Superior temporal gyrus (tissue), 1 donor: Measurements from ENCODE around the gene NLRC3.

ENCODE experiments used
- DNase-seq: peaks from one replicate; pipeline ENCODE4 v3.0.0-alpha.2; 2016; ENCODE audit errors: extremely low spot score

NLRC3 gene

GRCh38 chr16:3548445-3548844, 28.8 kb downstream of the NLRC3 start:
- DNase-seq: no peak

GRCh38 chr16:3546986-3547682, 30.1 kb downstream of the NLRC3 start:
- DNase-seq: no peak

GRCh38 chr16:3542601-3543373, 34.4 kb downstream of the NLRC3 start:
- no peak for DNase-seq

GRCh38 chr16:3541527-3542155, 35.6 kb downstream of the NLRC3 start:
- no peak for DNase-seq

GRCh38 chr16:3538222-3538621, 39.0 kb downstream of the NLRC3 start:
- DNase-seq: no peak

GRCh38 chr16:3536851-3537250, 40.4 kb downstream of the NLRC3 start:
- no peak for DNase-seq

GRCh38 chr16:3536271-3536731, 40.9 kb downstream of the NLRC3 start:
- DNase-seq: no peak

GRCh38 chr16:3534126-3534525, 43.1 kb downstream of the NLRC3 start:
- DNase-seq: no peak

GRCh38 chr16:3532741-3533140, 44.5 kb downstream of the NLRC3 start:
- no peak for DNase-seq

- no peak for DNase-seq
Measured at GRCh38 chr16:3530371-3530914, 46.8 kb downstream of the NLRC3 start.

GRCh38 chr16:3529175-3529574, 48.0 kb downstream of the NLRC3 start:
- no peak for DNase-seq

GRCh38 chr16:3528406-3528805, 48.8 kb downstream of the NLRC3 start:
- no peak for DNase-seq

GRCh38 chr16:3527216-3527829, 49.9 kb downstream of the NLRC3 start:
- DNase-seq: peak; percentile 76

GRCh38 chr16:3525951-3526350, 51.3 kb downstream of the NLRC3 start:
- no peak for DNase-seq

GRCh38 chr16:3523281-3523680, 53.9 kb downstream of the NLRC3 start:
- no peak for DNase-seq

- DNase-seq: no peak
Measured at GRCh38 chr16:3520841-3521240, 56.4 kb downstream of the NLRC3 start.

GRCh38 chr16:3520413-3520812, 56.8 kb downstream of the NLRC3 start:
- DNase-seq: peak; percentile 16

- DNase-seq: no peak
Measured at GRCh38 chr16:3519581-3519980, 57.6 kb downstream of the NLRC3 start.

GRCh38 chr16:3518986-3519348, 58.2 kb downstream of the NLRC3 start:
- DNase-seq: no peak

- DNase-seq: no peak
Measured at GRCh38 chr16:3518292-3518985, 58.8 kb downstream of the NLRC3 start.

- no peak for DNase-seq
Measured at GRCh38 chr16:3515897-3516296, 61.3 kb downstream of the NLRC3 start.
